Choroid plexus epithelial cell (primary cell): ENCODE results near the gene XYLT2.

ENCODE experiments used
- DNase-seq: peaks from one replicate; pipeline ENCODE4 v3.0.0-alpha.2; 2010; ENCODE audit warnings: low read depth
- H3K4me3 ChIP-seq: 2 replicates; pipeline ENCODE4 v1.5.1; 2011; ENCODE audit warnings: low read depth, mild to moderate bottlenecking, control low read depth, low read length, moderate library complexity
- CTCF ChIP-seq: conservative IDR thresholded peaks from 2 replicates; pipeline ENCODE4 v1.5.1; 2011; ENCODE audit warnings: low read depth, mild to moderate bottlenecking, control low read depth, inconsistent platforms, low read length, moderate library complexity

Gene XYLT2

GRCh38 chr17:50322271-50322670 is 23.7 kb upstream of the XYLT2 start:
- H3K4me3 ChIP-seq = no peak overlapping the region
- no peak for TF ChIP-seq CTCF
- peak; percentile 49 for DNase-seq

GRCh38 chr17:50323060-50323459 is 22.9 kb upstream of the XYLT2 start:
- no peak for DNase-seq
- no peak overlapping the region for H3K4me3 ChIP-seq
- TF ChIP-seq CTCF = no peak

- H3K4me3 ChIP-seq = no peak overlapping the region
- DNase-seq = no peak
- no peak for TF ChIP-seq CTCF
Observed at GRCh38 chr17:50325906-50326305, 20.0 kb upstream of the XYLT2 start.

- no peak for TF ChIP-seq CTCF
- no peak for DNase-seq
- no peak overlapping the region for H3K4me3 ChIP-seq
Observed at GRCh38 chr17:50326831-50327364, 19.0 kb upstream of the XYLT2 start.

- H3K4me3 ChIP-seq = no peak overlapping the region
- peak; percentile 57 for DNase-seq
- no peak for TF ChIP-seq CTCF
Observed at GRCh38 chr17:50328363-50329325, 17.3 kb upstream of the XYLT2 start.

- no peak for DNase-seq
- no peak overlapping the region for H3K4me3 ChIP-seq
- no peak for TF ChIP-seq CTCF
Observed at GRCh38 chr17:50329716-50330115, 16.2 kb upstream of the XYLT2 start.

GRCh38 chr17:50330151-50330775 is 15.7 kb upstream of the XYLT2 start:
- no peak for TF ChIP-seq CTCF
- no peak overlapping the region for H3K4me3 ChIP-seq
- no peak for DNase-seq
